HepG2 (cell line): ENCODE results near the gene HSD11B2. TPM values are rescaled to one million over a fixed set of nuclear protein-coding genes. Genes with fewer than 3 reads are reported as not detected.

Experiments
- CHCHD3 ChIP-seq: sonication (generic); formaldehyde crosslinking; IDR thresholded peaks from 2 replicates; pipeline ENCODE4 v1.8.0; 2022; ENCODE audit warnings: mild to moderate bottlenecking, missing genetic modification reagents, moderate library complexity
- CREBL2 ChIP-seq: sonication (generic); formaldehyde crosslinking; IDR thresholded peaks from 2 replicates; pipeline ENCODE4 v1.8.1; 2023; ENCODE audit warnings: missing genetic modification reagents, mild to moderate bottlenecking, borderline replicate concordance
- HOXA9 ChIP-seq: sonication (generic); formaldehyde crosslinking; IDR thresholded peaks from 2 replicates; pipeline ENCODE4 v1.8.1; 2022; ENCODE audit warnings: missing genetic modification reagents, mild to moderate bottlenecking, moderate library complexity, borderline replicate concordance
- KLF11 ChIP-seq: IDR thresholded peaks from 2 replicates; pipeline ENCODE4 v1.6.1; 2016; ENCODE audit warnings: missing compliant biosample characterization
- MYNN ChIP-seq: sonication (generic); formaldehyde crosslinking; IDR thresholded peaks from 2 replicates; pipeline ENCODE4 v1.4.0; 2020; ENCODE audit warnings: mild to moderate bottlenecking, low read depth, missing genetic modification reagents
- PCBP2 ChIP-seq: fragments of 200-400 bp; formaldehyde crosslinking; optimal IDR thresholded peaks from 2 replicates; pipeline ENCODE3; 2018; ENCODE audit warnings: low read length, low read depth; ENCODE audit not compliant: poor library complexity, severe bottlenecking
- POLR2G ChIP-seq: fragments of 200-400 bp; formaldehyde crosslinking; IDR thresholded peaks from 2 replicates; pipeline ENCODE4 v1.6.1; 2018; ENCODE audit warnings: mild to moderate bottlenecking, low read depth, low read length, moderate library complexity
- SALL1 ChIP-seq: sonication (generic); formaldehyde crosslinking; IDR thresholded peaks from 2 replicates; pipeline ENCODE4 v1.8.0; 2022; ENCODE audit warnings: mild to moderate bottlenecking, missing genetic modification reagents
- SMC3 ChIP-seq: IDR thresholded peaks from 2 replicates; pipeline ENCODE4 v1.6.1; 2011; ENCODE audit warnings: low read length, improper control_type of control experiment
- SP1 ChIP-seq, 2 experiments: fragments of 450-650 bp in 1 of 2; sonication (generic) in 1 of 2; formaldehyde crosslinking in 1 of 2; IDR thresholded peaks; 2 replicates each; pipeline versions ENCODE4 v1.4.0 to v1.6.1; 2016 to 2020; ENCODE audit warnings: missing genetic modification reagents in 1 of 2
- XBP1 ChIP-seq: sonication (generic); formaldehyde crosslinking; IDR thresholded peaks from 2 replicates; pipeline ENCODE4 v1.5.0; 2020; ENCODE audit warnings: missing genetic modification reagents
- ZBED4 ChIP-seq: sonication (generic); formaldehyde crosslinking; IDR thresholded peaks from 2 replicates; pipeline ENCODE4 v1.4.0; 2020; ENCODE audit warnings: missing genetic modification reagents, borderline replicate concordance
- ZFX ChIP-seq: sonication (generic); formaldehyde crosslinking; IDR thresholded peaks from 2 replicates; pipeline ENCODE4 v1.4.0; 2020; ENCODE audit warnings: mild to moderate bottlenecking, low read depth, missing genetic modification reagents, moderate library complexity
- ZNF18 ChIP-seq: sonication (generic); formaldehyde crosslinking; IDR thresholded peaks from 2 replicates; pipeline ENCODE4 v1.8.0; 2022; ENCODE audit warnings: mild to moderate bottlenecking, missing genetic modification reagents; ENCODE audit not compliant: insufficient replicate concordance
- ZNF207 ChIP-seq: fragments of 450-650 bp; IDR thresholded peaks from 2 replicates; pipeline ENCODE4 v1.6.1; 2016; ENCODE audit warnings: antibody characterized with exemption, borderline replicate concordance
- ZNF263 ChIP-seq: sonication (generic); formaldehyde crosslinking; IDR thresholded peaks from 2 replicates; pipeline ENCODE4 v1.4.0; 2020; ENCODE audit warnings: missing genetic modification reagents
- ZNF598 ChIP-seq: sonication (generic); formaldehyde crosslinking; IDR thresholded peaks from 2 replicates; pipeline ENCODE4 v1.5.1; 2020; ENCODE audit warnings: mild to moderate bottlenecking, missing genetic modification reagents, borderline replicate concordance
- polyA plus RNA-seq, 8 experiments: library from polyadenylated mRNA; depleted of rRNA in 3 of 8; stranded (reverse) in 7 of 8; unstranded in 1 of 8; fragments of >200 nt; fragmentation: Illumina TruSeq in 4 of 8; extraction: Trizol in 4 of 8; gene quantifications; 2 replicates each; pipeline versions ENCODE4 v1.2.1 to v1.2.3, GENCODE V29; 2011 to 2016; ENCODE audit warnings: low read depth in 4 of 8, missing spikeins in 1 of 8, mixed read lengths in 1 of 8; ENCODE audit not compliant: insufficient read depth in 1 of 8
- total RNA-seq, 5 experiments: library from RNA; depleted of rRNA; stranded (reverse); fragments of >200 nt; fragmentation: Illumina TruSeq; extraction: Trizol; gene quantifications; 2 replicates each; pipeline ENCODE4 v1.2.3, GENCODE V29; 2016; ENCODE audit warnings: low read depth in 1 of 5
- TF ChIP-seq, protein P1 (sequence below): IDR thresholded peaks from 2 replicates; pipeline ENCODE4 v1.6.1; 2016
- TF ChIP-seq, protein P2 (sequence below): sonication (generic); formaldehyde crosslinking; IDR thresholded peaks from 2 replicates; pipeline ENCODE4 v1.5.0; 2020; ENCODE audit warnings: mild to moderate bottlenecking, missing genetic modification reagents

The HSD11B2 gene
- total and polyA plus RNA-seq, 2 of the 13 experiments (the other 11 are each of a cell fraction or from before 2014, with no cell fraction given), result 8.9 to 13.6 TPM

DNA sequence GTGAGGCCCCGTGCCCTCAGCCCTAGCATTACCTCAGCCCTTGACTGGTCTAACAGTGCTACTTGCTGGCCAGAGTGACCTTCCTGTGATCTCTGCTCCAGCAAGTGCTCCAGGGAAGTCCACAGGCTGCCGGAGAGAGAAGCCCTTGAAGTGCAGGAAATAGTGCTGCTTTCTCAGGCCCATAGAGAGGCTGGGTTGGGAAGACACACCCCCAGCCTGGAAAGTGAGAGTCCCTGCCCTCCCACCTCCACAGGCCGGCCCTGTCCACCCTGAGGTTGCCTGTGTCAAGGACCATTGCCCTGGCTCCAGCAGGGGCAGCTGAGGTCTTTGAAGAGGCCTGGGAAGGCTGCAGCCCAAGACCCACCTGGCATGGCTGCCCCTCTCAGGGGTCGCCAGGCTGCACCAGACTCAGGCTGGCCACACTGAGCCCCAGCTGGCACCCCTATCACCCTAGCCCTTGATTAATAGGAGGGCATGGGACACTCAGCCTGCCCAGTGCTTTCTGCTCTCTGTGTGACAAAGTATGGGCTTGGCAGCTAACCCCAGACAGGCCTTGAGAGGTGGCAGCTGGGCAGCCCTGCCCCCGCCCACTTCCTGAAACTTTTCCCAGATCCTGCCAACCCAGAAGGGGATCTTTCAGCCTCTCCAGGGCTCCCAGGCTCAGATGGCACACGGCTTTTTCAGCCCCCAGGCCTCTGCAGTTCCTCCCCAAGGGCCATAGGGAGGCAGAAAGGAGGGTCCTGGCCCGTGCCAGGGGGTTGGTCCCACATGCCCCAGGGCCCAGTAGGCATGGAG, 28.3 kb downstream of the HSD11B2 start (continued):
- TF ChIP-seq MYNN (CRISPR knock-in tag) (no peak), POLR2G (no peak), SALL1 (CRISPR knock-in tag) (peak; percentile 61), KLF11 (CRISPR knock-in tag) (no peak), CHCHD3 (no peak), PCBP2 (no peak), HOXA9 (CRISPR knock-in tag) (no peak), ZNF207 (no peak), SMC3 (0 out of 2 replicates have a peak, but pooled peaks have one; percentile 6), ZNF18 (CRISPR knock-in tag) (no peak), CREBL2 (no peak), ZNF598 (CRISPR knock-in tag) (no peak), ZNF263 (CRISPR knock-in tag) (peak; percentile 93), SP1 (IDR thresholded peaks at IDR 0.05) (no peak), SP1 (CRISPR knock-in tag; IDR thresholded peaks at IDR 0.05) (no peak), XBP1 (CRISPR knock-in tag) (no peak), ZBED4 (no peak), ZFX (peak; percentile 59; the same call in 1 of the 2 replicates)
- TF ChIP-seq, protein P1, sequence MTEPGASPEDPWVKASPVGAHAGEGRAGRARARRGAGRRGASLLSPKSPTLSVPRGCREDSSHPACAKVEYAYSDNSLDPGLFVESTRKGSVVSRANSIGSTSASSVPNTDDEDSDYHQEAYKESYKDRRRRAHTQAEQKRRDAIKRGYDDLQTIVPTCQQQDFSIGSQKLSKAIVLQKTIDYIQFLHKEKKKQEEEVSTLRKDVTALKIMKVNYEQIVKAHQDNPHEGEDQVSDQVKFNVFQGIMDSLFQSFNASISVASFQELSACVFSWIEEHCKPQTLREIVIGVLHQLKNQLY (CRISPR knock-in tag), result no peak
- TF ChIP-seq, protein P2, sequence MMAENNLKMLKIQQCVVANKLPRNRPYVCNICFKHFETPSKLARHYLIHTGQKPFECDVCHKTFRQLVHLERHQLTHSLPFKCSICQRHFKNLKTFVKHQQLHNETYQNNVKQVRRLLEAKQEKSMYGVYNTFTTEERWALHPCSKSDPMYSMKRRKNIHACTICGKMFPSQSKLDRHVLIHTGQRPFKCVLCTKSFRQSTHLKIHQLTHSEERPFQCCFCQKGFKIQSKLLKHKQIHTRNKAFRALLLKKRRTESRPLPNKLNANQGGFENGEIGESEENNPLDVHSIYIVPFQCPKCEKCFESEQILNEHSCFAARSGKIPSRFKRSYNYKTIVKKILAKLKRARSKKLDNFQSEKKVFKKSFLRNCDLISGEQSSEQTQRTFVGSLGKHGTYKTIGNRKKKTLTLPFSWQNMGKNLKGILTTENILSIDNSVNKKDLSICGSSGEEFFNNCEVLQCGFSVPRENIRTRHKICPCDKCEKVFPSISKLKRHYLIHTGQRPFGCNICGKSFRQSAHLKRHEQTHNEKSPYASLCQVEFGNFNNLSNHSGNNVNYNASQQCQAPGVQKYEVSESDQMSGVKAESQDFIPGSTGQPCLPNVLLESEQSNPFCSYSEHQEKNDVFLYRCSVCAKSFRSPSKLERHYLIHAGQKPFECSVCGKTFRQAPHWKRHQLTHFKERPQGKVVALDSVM, result no peak
